ENCODE measurements around the gene TLL1. TPM values are rescaled to one million over a fixed set of nuclear protein-coding genes. Genes with fewer than 3 reads are reported as not detected.

Gene TLL1
- total and polyA plus RNA-seq, 2 donors (not counting 3 experiments of a cell fraction or from before 2014, with no cell fraction given), result 0.41 to 1.4 TPM

DNA sequence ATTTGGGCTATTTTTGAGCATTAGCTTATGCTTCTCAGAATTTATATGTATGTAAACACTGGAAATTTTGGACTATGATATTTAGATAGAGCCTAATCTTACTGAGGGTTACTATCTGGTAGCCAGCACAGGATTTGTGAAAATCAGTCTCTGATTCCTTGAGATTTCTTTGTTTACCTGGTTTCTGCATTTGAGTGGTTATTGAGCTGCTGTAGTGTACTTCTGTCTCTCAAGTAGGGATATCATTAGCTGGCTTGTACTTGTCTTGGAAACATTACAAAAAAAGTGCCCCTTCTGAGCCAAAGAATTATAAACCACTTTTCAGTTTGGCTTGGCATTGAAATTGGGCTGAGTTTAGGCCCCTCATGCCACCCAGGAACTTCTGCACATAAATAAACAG, 49.7 kb downstream of the TLL1 start:
- H3K27ac ChIP-seq (ENCODE audit: insufficient read depth, low read depth, low read length), result no peak overlapping the region
- no peak for FAIRE-seq
- no peak overlapping the region for H3K9ac ChIP-seq (replicated peaks; ENCODE audit: extremely low read depth, insufficient read depth, low read length)
- H3K36me3 ChIP-seq (ENCODE audit: control insufficient read depth in 2 of 2, extremely low read depth in 1 of 2, insufficient read depth in 2 of 2, low read length in 2 of 2), result no peaks in the 10 kb centered on the region
- DNase-seq (ENCODE audit: low read depth, low spot score), result no peak
- no peaks in the 10 kb centered on the region for H4K20me1 ChIP-seq (replicated peaks; ENCODE audit: control insufficient read depth, extremely low read depth, insufficient read depth, low read length)
- no peak overlapping the region for H2AFZ ChIP-seq (ENCODE audit: low read depth, low read length)
- no peak overlapping the region for H3K4me3 ChIP-seq (replicated peaks in 1 of 3; ENCODE audit: insufficient read depth in 1 of 3, low read depth in 1 of 3, low read length in 3 of 3)
- H3K9me3 ChIP-seq (replicated peaks; ENCODE audit: control insufficient read depth, insufficient read depth, low read length), result no peaks in the 10 kb centered on the region
- intact Hi-C loops (cut with micrococcal nuclease) (no loop called here), dilution Hi-C loops (cut with MboI; ENCODE audit: extremely low pct_ligation_motif_present, low sequenced_read_pairs) (no loop called here)
- no peak for TF ChIP-seq GATA2 (IDR thresholded peaks at IDR 0.05; ENCODE audit: insufficient read depth, insufficient read length, low read depth, low read length)
- no peak for TF ChIP-seq POLR2AphosphoS5 (IDR thresholded peaks at IDR 0.05; ENCODE audit: insufficient read depth, low read depth, low read length)
- TF ChIP-seq POLR2A (IDR thresholded peaks at IDR 0.05; ENCODE audit: low read depth, low read length), result no peak
- no peak for TF ChIP-seq FOS (IDR thresholded peaks at IDR 0.05; ENCODE audit: borderline replicate concordance, insufficient read depth, low read length)
- no peak for TF ChIP-seq JUN (IDR thresholded peaks at IDR 0.05; ENCODE audit: borderline replicate concordance, insufficient read depth, insufficient read length, low read depth)
- no TSS peak for BruUV-seq (replicated peaks)
- peaks cover 18% of the 10 kb centered on the region for H3K4me1 ChIP-seq (ENCODE audit: control insufficient read depth, extremely low read depth, insufficient read depth, low read length)
- H3K79me2 ChIP-seq (ENCODE audit: control insufficient read depth, insufficient read depth, low read length), result no peaks in the 10 kb centered on the region
- ChIA-PET CTCF (no interaction called here), POLR2A (no interaction called here)
- no peak overlapping the region for H3K4me2 ChIP-seq (ENCODE audit: insufficient read depth, low read length)
- no peaks in the 10 kb centered on the region for H3K27me3 ChIP-seq (ENCODE audit: control insufficient read depth in 2 of 2, insufficient read depth in 2 of 2, low read length in 2 of 2)
- H3K9me1 ChIP-seq (replicated peaks; ENCODE audit: control insufficient read depth, extremely low read depth, insufficient read depth, low read length), result no peaks in the 10 kb centered on the region

DNA sequence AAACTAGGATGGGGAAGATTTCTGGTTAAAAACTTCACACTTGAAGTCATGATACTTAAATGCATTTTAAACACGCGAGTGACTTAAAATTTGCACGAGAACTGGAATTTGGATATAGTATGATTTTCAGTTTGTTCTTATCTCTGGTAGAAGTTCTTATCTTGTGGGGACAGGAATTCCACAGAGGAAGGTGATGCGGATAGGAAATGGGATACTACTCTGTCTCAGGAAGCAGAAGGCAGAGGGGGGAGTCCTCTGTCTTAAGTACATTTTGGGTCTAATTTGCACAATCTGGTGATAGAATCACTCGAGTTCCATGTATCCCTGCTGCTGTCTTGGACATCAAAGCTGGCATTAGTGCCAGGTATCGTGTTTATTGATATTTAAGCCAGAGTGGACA, 53.3 kb downstream of the TLL1 start:
- intact Hi-C loops (cut with micrococcal nuclease) (no loop called here), dilution Hi-C loops (cut with MboI; ENCODE audit: extremely low pct_ligation_motif_present, low sequenced_read_pairs) (no loop called here)
- Histone ChIP-seq H3K9ac (replicated peaks; ENCODE audit: extremely low read depth, insufficient read depth, low read length) (no peak overlapping the region), H4K20me1 (replicated peaks; ENCODE audit: control insufficient read depth, extremely low read depth, insufficient read depth, low read length) (no peaks in the 10 kb centered on the region), H3K9me3 (replicated peaks; ENCODE audit: control insufficient read depth, insufficient read depth, low read length) (no peaks in the 10 kb centered on the region), H3K4me3 (replicated peaks in 1 of 3; ENCODE audit: insufficient read depth in 1 of 3, low read depth in 1 of 3, low read length in 3 of 3) (no peak overlapping the region), H3K27me3 (ENCODE audit: control insufficient read depth in 2 of 2, insufficient read depth in 2 of 2, low read length in 2 of 2) (no peaks in the 10 kb centered on the region), H2AFZ (ENCODE audit: low read depth, low read length) (peak overlapping the region; percentile 56), H3K79me2 (ENCODE audit: control insufficient read depth, insufficient read depth, low read length) (no peaks in the 10 kb centered on the region), H3K9me1 (replicated peaks; ENCODE audit: control insufficient read depth, extremely low read depth, insufficient read depth, low read length) (no peaks in the 10 kb centered on the region), H3K36me3 (ENCODE audit: control insufficient read depth in 2 of 2, extremely low read depth in 1 of 2, insufficient read depth in 2 of 2, low read length in 2 of 2) (no peaks in the 10 kb centered on the region), H3K27ac (ENCODE audit: insufficient read depth, low read depth, low read length) (no peak overlapping the region), H3K4me1 (ENCODE audit: control insufficient read depth, extremely low read depth, insufficient read depth, low read length) (peaks cover 20% of the 10 kb centered on the region), H3K4me2 (ENCODE audit: insufficient read depth, low read length) (peak overlapping the region; percentile 50)
- DNase-seq (ENCODE audit: low read depth, low spot score) (peak; percentile 44), FAIRE-seq (peak; percentile 15)
- BruUV-seq (replicated peaks), result no TSS peak
- TF ChIP-seq JUN (IDR thresholded peaks at IDR 0.05; ENCODE audit: borderline replicate concordance, insufficient read depth, insufficient read length, low read depth) (peak; percentile 15), POLR2AphosphoS5 (IDR thresholded peaks at IDR 0.05; ENCODE audit: insufficient read depth, low read depth, low read length) (peak; percentile 64), POLR2A (IDR thresholded peaks at IDR 0.05; ENCODE audit: low read depth, low read length) (no peak), EZH2 (IDR thresholded peaks at IDR 0.05; ENCODE audit: borderline replicate concordance, low read depth, low read length, severe bottlenecking) (no peak), GATA2 (IDR thresholded peaks at IDR 0.05; ENCODE audit: insufficient read depth, insufficient read length, low read depth, low read length) (peak; percentile 94), FOS (IDR thresholded peaks at IDR 0.05; ENCODE audit: borderline replicate concordance, insufficient read depth, low read length) (peak; percentile 13), MYC (IDR thresholded peaks at IDR 0.05; ENCODE audit: low read depth, low read length) (no peak)
- TF ChIP-seq, protein P1, sequence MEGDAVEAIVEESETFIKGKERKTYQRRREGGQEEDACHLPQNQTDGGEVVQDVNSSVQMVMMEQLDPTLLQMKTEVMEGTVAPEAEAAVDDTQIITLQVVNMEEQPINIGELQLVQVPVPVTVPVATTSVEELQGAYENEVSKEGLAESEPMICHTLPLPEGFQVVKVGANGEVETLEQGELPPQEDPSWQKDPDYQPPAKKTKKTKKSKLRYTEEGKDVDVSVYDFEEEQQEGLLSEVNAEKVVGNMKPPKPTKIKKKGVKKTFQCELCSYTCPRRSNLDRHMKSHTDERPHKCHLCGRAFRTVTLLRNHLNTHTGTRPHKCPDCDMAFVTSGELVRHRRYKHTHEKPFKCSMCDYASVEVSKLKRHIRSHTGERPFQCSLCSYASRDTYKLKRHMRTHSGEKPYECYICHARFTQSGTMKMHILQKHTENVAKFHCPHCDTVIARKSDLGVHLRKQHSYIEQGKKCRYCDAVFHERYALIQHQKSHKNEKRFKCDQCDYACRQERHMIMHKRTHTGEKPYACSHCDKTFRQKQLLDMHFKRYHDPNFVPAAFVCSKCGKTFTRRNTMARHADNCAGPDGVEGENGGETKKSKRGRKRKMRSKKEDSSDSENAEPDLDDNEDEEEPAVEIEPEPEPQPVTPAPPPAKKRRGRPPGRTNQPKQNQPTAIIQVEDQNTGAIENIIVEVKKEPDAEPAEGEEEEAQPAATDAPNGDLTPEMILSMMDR (IDR thresholded peaks at IDR 0.05; ENCODE audit: extremely low read depth in 1 of 2, insufficient read depth in 1 of 2, low read depth in 1 of 2, low read length in 2 of 2), result no peak
- TF ChIP-seq, protein P2, sequence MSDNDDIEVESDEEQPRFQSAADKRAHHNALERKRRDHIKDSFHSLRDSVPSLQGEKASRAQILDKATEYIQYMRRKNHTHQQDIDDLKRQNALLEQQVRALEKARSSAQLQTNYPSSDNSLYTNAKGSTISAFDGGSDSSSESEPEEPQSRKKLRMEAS (IDR thresholded peaks at IDR 0.05; ENCODE audit: insufficient read depth, insufficient read length), result no peak
- CTCF ChIA-PET, result interaction anchor here (1.0 kb wide), 1 partner anchor 8 kb away, joined by 3 read pairs; no protein-coding TSS in a partner anchor
- POLR2A ChIA-PET, result no interaction called here

Measured in endothelial cell of umbilical vein (primary cell).